LNCaP clone FGC (cell line): ENCODE results near the gene GSKIP.

Experiments used
- DNase-seq: peaks from one replicate; pipeline ENCODE4 v3.0.0-alpha.2; 2011; ENCODE audit warnings: low read depth
- H3K4me3 ChIP-seq: 2 replicates; pipeline ENCODE4 v1.5.1; 2011; ENCODE audit warnings: mild to moderate bottlenecking, low read depth, low read length, control low read depth
- CTCF ChIP-seq: IDR thresholded peaks from 2 replicates; pipeline ENCODE4 v1.5.1; 2012; ENCODE audit warnings: mild to moderate bottlenecking; ENCODE audit not compliant: control insufficient read depth, insufficient read depth; ENCODE audit errors: extremely low read depth

GSKIP gene

GRCh38 chr14:96409701-96410100, 46.4 kb downstream of the GSKIP start:
- H3K4me3 ChIP-seq = no peak overlapping the region
- DNase-seq = no peak
- no peak for TF ChIP-seq CTCF

GRCh38 chr14:96410119-96410518, 46.8 kb downstream of the GSKIP start:
- H3K4me3 ChIP-seq = no peak overlapping the region
- TF ChIP-seq CTCF = no peak
- DNase-seq = no peak

DNA sequence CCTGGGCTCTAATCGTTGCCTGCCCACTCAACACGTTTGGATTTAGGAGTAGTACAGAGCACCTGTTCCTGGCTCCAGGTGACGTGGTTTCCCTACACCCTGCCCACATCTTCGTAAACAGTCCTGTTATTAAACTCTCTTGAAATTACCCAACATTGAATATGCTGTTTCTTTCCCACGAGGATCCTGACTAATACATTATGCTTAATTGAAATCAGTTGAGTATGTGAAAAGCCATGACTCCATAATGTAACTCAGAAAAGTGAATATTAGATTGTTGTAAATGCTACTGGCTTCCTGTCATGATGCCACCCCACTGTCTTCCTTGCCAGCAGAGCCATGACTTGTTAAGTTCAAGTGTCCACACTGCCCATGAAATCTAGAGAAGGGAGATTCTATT, 50.2 kb downstream of the GSKIP start:
- no peak overlapping the region for H3K4me3 ChIP-seq
- TF ChIP-seq CTCF = no peak

DNA sequence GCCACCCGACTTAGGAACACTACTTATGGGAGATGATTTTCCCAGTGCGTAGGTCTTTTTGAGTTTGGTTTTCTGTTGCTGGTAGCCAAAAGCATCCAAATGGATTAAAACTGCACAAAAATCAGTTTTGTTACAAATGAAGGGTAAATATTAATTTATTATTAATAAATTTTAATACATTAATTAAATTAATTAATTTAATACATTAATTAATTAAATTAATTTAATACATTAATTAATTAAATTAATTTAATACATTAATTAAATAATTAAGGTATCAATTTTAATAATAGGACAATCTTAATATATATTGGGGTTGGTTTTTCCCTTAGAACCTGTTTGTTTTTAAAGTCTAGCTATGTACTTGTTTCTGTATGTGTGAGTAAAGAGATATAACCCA, 52.2 kb downstream of the GSKIP start:
- no peak for TF ChIP-seq CTCF
- DNase-seq = no peak

More for the DNA sequence above, 50.2 kb downstream of the GSKIP start:
- no peak for DNase-seq

GRCh38 chr14:96416292-96416691, 53.0 kb downstream of the GSKIP start:
- no peak for DNase-seq
- no peak for TF ChIP-seq CTCF
- no peak overlapping the region for H3K4me3 ChIP-seq

More for the DNA sequence above, 52.2 kb downstream of the GSKIP start:
- H3K4me3 ChIP-seq = no peak overlapping the region

DNA sequence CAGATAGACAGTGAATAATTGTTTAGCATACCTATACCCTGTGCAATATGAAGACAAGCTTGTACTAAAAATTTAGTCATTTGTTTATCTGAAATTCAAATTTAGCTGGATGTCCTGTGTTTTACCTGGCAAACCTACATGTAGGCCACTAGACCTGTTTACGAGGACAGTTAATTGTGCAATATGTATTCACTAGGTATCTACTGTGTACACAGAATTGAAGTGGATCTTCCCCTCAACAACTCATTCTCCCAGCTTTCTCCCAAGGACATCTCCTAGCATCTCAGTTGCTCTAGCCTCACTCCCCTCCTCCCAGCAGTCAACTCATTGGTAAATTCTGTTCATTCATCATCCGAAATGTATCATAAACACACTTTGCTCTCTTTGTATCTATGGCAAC, 53.9 kb downstream of the GSKIP start:
- no peak for TF ChIP-seq CTCF
- peak; percentile 47 for DNase-seq
- no peak overlapping the region for H3K4me3 ChIP-seq

GRCh38 chr14:96418075-96418474, 54.7 kb downstream of the GSKIP start:
- H3K4me3 ChIP-seq = no peak overlapping the region
- DNase-seq = no peak
- no peak for TF ChIP-seq CTCF
